ENCODE data around the gene GUF1. TPM values are rescaled to one million over a fixed set of nuclear protein-coding genes. Genes with fewer than 3 reads are reported as not detected.

The GUF1 gene
- total RNA-seq (10 to 100 TPM; 13.1 to 24.5 (median 17.3) TPM), polyA plus RNA-seq (10 to 100 TPM in 2 of 3 donors, 1 to 10 TPM in 1; 9.6 to 11.9 (median 10.2) TPM)
- long read RNA-seq, donor 1, partial matches to known transcripts = 0 of 11 reads
- long read RNA-seq, donor 1, other reads (novel, unspliced or antisense) = 11 of 11 reads
- long read RNA-seq, donor 2 = 0 reads

- peaks cover 11 to 43% (median 30%) of the 10 kb centered on the region in 6 donors for H3K4me1 ChIP-seq
- H3K27me3 ChIP-seq (replicated peaks in 1 of 7) = no peaks in the 10 kb centered on the region
- H3K27ac ChIP-seq = peak within 1 kb of the TSS; percentile 87 to 94 (median 93)
- intact Hi-C loops (cut with DNase I; ENCODE audit: low total_unique reads) = no loop called here
- peak; percentile 97 for DNase-seq
- 0 to 1% (median 1%) methylated on average over 18 to 57 of the region's 57 CpGs for WGBS, 5 donors
- H3K9me3 ChIP-seq = no peaks in the 10 kb centered on the region
- peaks cover 0 to 22% (median 12%) of the 10 kb centered on the region in 6 donors for H3K36me3 ChIP-seq
- peak within 1 kb of the TSS; percentile 68 to 89 (median 80) for H3K4me3 ChIP-seq
- peak in 1 of 11 experiments; percentile 12 for TF ChIP-seq CTCF (IDR thresholded peaks at IDR 0.05 in 8 of 11, conservative IDR thresholded peaks at IDR 0.05 in 3 of 11)
- peak in 1 of 3 donors; percentile 13 for TF ChIP-seq POLR2A (IDR thresholded peaks at IDR 0.05)
- peak; percentile 95 to 97 (median 95) for TF ChIP-seq POLR2AphosphoS5 (IDR thresholded peaks at IDR 0.05)
Measured at GRCh38 chr4:44678094-44679041, at the start of gene GUF1. TSS of gene GUF1 (plus strand) at chr4:44678420. CDS start at chr4:44678623, 203 bp downstream.

- TF ChIP-seq CTCF (IDR thresholded peaks at IDR 0.05 in 8 of 11, conservative IDR thresholded peaks at IDR 0.05 in 3 of 11) = peak in 9 of 11 experiments; percentile 21 to 70 (median 59)
- TF ChIP-seq POLR2AphosphoS5 (IDR thresholded peaks at IDR 0.05) = no peak
- Histone ChIP-seq H3K9me3 (no peaks in the 10 kb centered on the region), H3K27ac (no peak overlapping the region), H3K4me1 (no peaks in the 10 kb centered on the region), H3K36me3 (no peaks in the 10 kb centered on the region), H3K4me3 (no peak overlapping the region), H3K27me3 (replicated peaks in 1 of 7) (peaks cover 0 to 4% (median 0%) of the 10 kb centered on the region in 7 donors)
- intact Hi-C loops (cut with DNase I; ENCODE audit: low total_unique reads) = loop anchor here (5.0 kb wide), 1 partner anchor 1497 kb away; no protein-coding TSS in a partner anchor
- 2 to 6% (median 4%) methylated on average over 2 of the region's 2 CpGs for WGBS, 5 donors
- no peak for DNase-seq
Measured at GRCh38 chr4:44629280-44629866, 48.8 kb upstream of the GUF1 start.

- H3K4me1 ChIP-seq = no peaks in the 10 kb centered on the region
- no peaks in the 10 kb centered on the region for H3K36me3 ChIP-seq
- no peak for DNase-seq
- no peak overlapping the region for H3K27ac ChIP-seq
- intact Hi-C loops (cut with DNase I; ENCODE audit: low total_unique reads) = no loop called here
- 66 to 83% (median 69%) methylated on average over 4 of the region's 4 CpGs for WGBS, 5 donors
- no peak for TF ChIP-seq CTCF (IDR thresholded peaks at IDR 0.05 in 8 of 11, conservative IDR thresholded peaks at IDR 0.05 in 3 of 11)
- TF ChIP-seq POLR2AphosphoS5 (IDR thresholded peaks at IDR 0.05) = no peak
- no peak for TF ChIP-seq POLR2A (IDR thresholded peaks at IDR 0.05)
- H3K4me3 ChIP-seq = no peak overlapping the region
- peaks cover 0 to 4% (median 0%) of the 10 kb centered on the region in 7 donors for H3K27me3 ChIP-seq (replicated peaks in 1 of 7)
- no peaks in the 10 kb centered on the region for H3K9me3 ChIP-seq
Measured at GRCh38 chr4:44632089-44632488, 46.1 kb upstream of the GUF1 start.

Data from spleen (tissue), 13 donors.